Large intestine (tissue), 3 donors: ENCODE measurements around the gene GPR143. TPM values are rescaled to one million over a fixed set of nuclear protein-coding genes. Genes with fewer than 3 reads are reported as not detected.

Experiments used
- DNase-seq, 2 donors: peaks; one replicate each; pipeline versions ENCODE4 v3.0.0 to v3.0.0-alpha.2; 2013
- H3K27ac ChIP-seq: one replicate; pipeline ENCODE4 v1.5.1; 2013; ENCODE audit warnings: low read length
- H3K27me3 ChIP-seq: 2 replicates; pipeline ENCODE4 v1.6.1; 2013; ENCODE audit warnings: low read length; ENCODE audit not compliant: control insufficient read depth, insufficient read depth
- H3K36me3 ChIP-seq: 2 replicates; pipeline ENCODE4 v1.6.1; 2013; ENCODE audit warnings: low read length; ENCODE audit not compliant: control insufficient read depth, insufficient read depth
- H3K4me1 ChIP-seq: one replicate; pipeline ENCODE4 v1.6.1; 2013; ENCODE audit warnings: low read length; ENCODE audit not compliant: control insufficient read depth, insufficient read depth
- H3K4me3 ChIP-seq: one replicate; pipeline ENCODE4 v1.5.1; 2013; ENCODE audit warnings: low read length
- H3K9me3 ChIP-seq: one replicate; pipeline ENCODE4 v1.6.1; 2013; ENCODE audit warnings: mild to moderate bottlenecking, low read depth, low read length, moderate library complexity; ENCODE audit not compliant: control insufficient read depth
- WGBS: methylation state at CpG from one replicate; pipeline ENCODE4 v1.1.5; 2013; ENCODE audit warnings: low lambda C conversion rate; ENCODE audit not compliant: insufficient coverage; 5-methylcytosine and 5-hydroxymethylcytosine counted together
- polyA plus RNA-seq: library from polyadenylated mRNA; unstranded; fragments of 120-200 nt; gene quantifications from one replicate; pipeline ENCODE4 v1.2.1, GENCODE V29; 2013

The GPR143 gene
- polyA plus RNA-seq, 1 donor: 5.2 TPM

GRCh38 chrX:9789555-9789954 is 23.9 kb upstream of the GPR143 start:
- no CpG with 5 or more reads among the region's 5 CpGs for WGBS
- H3K36me3 ChIP-seq: no peaks in the 10 kb centered on the region
- no peak overlapping the region for H3K27ac ChIP-seq

DNA sequence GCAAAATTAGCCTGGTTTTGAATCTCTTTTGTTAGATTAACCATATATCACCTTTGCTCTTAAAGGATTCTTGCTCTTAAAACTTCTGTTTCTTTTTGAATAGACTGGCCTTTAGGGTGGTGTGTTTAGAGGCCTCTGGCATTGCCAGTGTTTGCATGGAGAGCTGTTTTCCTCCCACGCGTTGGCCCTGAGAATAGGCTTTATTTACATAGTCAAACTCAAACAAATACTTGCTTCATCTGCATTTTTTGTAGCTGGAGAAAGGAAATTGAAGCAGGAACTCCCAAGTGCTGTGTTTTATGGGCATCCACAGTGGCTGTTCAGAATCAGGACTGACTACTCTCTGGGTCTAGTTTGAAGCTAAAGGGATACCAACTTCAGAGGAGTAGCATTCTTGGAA is 23.3 kb upstream of the GPR143 start:
- Histone ChIP-seq H3K27ac (no peak overlapping the region), H3K4me1 (peaks cover 11% of the 10 kb centered on the region), H3K4me3 (no peak overlapping the region), H3K36me3 (no peaks in the 10 kb centered on the region), H3K9me3 (no peaks in the 10 kb centered on the region), H3K27me3 (peaks cover 4% of the 10 kb centered on the region)
- no CpG with 5 or more reads among the region's 2 CpGs for WGBS
- DNase-seq: no peak

More at GRCh38 chrX:9789555-9789954, 23.9 kb upstream of the GPR143 start:
- Histone ChIP-seq H3K4me1 (peaks cover 11% of the 10 kb centered on the region), H3K4me3 (no peak overlapping the region), H3K27me3 (peaks cover 4% of the 10 kb centered on the region), H3K9me3 (no peaks in the 10 kb centered on the region)
- no peak for DNase-seq

DNA sequence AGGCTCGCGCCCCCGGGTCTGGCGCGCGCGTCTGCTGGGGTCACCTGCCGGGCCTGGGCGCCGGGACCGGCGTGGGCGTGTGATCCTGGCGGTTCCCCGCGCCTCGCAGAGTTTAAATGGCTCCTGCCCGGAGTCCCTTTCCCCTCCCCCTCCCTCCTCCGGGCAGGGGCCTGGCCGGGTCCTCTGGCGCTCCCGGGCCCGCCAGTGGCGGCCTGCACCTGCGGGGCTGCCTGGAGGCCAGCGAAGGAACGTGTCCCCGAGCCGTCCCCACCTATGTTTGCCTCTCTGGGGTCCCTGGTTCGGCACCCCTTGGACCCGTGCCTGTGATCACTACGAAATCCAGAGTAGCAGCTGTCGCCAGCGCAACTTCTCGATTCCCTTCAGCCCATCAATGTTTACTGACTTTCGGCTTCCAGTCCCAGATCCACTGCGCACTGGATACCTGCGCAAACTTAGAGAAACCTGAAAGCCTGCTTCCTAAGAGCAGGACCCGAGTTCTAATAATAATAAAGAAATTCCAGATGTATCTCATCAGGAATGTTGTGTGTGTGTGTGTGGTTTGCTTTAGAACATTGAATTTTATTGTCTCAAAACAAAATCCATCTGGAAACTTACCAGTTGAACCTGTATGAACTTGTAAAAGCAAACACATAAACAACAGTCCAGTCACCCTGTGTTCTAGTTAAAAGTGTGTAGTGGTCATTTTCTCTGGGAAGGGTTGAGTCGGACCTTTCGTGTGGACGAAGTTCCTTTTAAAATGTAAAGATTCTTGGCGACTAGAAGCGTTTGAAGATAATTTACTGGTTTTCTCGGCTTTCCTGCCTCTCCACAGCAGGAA is 21.4 kb upstream of the GPR143 start:
- peak in 1 of 2 donors; percentile 51 for DNase-seq
- Histone ChIP-seq H3K4me1 (peaks cover 11% of the 10 kb centered on the region), H3K36me3 (no peaks in the 10 kb centered on the region), H3K27me3 (peaks cover 4% of the 10 kb centered on the region), H3K4me3 (peak overlapping the region; percentile 61), H3K9me3 (no peaks in the 10 kb centered on the region), H3K27ac (peak overlapping the region; percentile 59)
- WGBS: no CpG with 5 or more reads among the region's 45 CpGs

DNA sequence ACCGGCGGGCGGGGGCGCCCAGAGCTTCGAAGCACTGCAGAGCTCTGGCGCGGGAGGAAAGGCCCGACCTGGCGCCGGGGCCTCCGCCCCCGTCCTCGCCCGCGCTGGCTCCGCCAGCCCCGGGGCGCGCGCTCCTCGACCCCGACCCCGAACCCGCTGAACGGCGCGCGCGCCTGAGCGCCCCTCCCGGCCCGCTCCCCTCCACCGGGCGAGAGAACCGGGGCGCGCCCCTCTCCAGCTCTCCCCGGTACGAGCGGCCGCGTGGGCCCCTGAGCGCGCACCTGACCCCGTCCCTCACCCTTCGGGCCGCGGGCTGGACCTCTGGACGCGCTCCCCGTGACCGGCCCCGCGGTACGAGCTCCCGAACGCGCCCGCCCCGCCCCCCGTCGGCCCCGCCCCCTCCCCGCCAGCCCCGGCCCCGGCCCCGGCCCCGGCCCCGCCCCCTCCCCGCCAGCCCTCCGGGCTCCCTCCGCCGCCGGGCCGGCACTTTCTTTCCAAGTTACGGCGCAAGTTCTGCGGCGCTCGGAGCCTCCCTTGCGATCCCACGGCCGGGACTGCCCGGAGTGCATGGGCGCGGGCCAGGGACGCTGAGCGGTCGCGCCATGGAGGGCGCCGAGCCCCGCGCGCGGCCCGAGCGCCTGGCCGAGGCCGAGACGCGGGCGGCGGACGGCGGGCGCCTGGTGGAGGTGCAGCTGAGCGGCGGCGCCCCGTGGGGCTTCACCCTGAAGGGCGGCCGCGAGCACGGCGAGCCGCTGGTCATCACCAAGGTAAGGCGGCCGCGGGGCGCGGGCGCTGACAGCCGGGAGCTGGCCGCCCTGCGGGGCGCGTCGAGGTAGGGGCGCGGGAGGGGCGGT is 20.5 kb upstream of the GPR143 start, which contains the start of gene SHROOM2:
TSS of gene SHROOM2 (plus strand) at position 486 of the 854 bp plus-strand sequence. CDS start at position 603, 117 bp downstream.
- H3K4me1 ChIP-seq: peaks cover 11% of the 10 kb centered on the region
- H3K9me3 ChIP-seq: no peaks in the 10 kb centered on the region
- no peaks in the 10 kb centered on the region for H3K36me3 ChIP-seq
- H3K27me3 ChIP-seq: peaks cover 4% of the 10 kb centered on the region
- peak within 1 kb of the TSS; percentile 61 for H3K4me3 ChIP-seq
- DNase-seq: peak; percentile 24 to 53
- WGBS: no CpG with 5 or more reads among the region's 132 CpGs
- peak within 1 kb of the TSS; percentile 59 for H3K27ac ChIP-seq

GRCh38 chrX:9785254-9785943 is 19.8 kb upstream of the GPR143 start:
- Histone ChIP-seq H3K4me1 (peaks cover 11% of the 10 kb centered on the region), H3K27ac (peak overlapping the region; percentile 56), H3K36me3 (no peaks in the 10 kb centered on the region), H3K9me3 (no peaks in the 10 kb centered on the region), H3K4me3 (peak overlapping the region; percentile 43), H3K27me3 (peaks cover 4% of the 10 kb centered on the region)
- WGBS: no CpG with 5 or more reads among the region's 58 CpGs
- DNase-seq: peak; percentile 29 to 72

- DNase-seq: no peak
- H3K27ac ChIP-seq: no peak overlapping the region
- WGBS: no CpG with 5 or more reads among the region's 8 CpGs
These were observed 18.7 kb upstream of the GPR143 start for GRCh38 chrX:9784332-9784731.

DNA sequence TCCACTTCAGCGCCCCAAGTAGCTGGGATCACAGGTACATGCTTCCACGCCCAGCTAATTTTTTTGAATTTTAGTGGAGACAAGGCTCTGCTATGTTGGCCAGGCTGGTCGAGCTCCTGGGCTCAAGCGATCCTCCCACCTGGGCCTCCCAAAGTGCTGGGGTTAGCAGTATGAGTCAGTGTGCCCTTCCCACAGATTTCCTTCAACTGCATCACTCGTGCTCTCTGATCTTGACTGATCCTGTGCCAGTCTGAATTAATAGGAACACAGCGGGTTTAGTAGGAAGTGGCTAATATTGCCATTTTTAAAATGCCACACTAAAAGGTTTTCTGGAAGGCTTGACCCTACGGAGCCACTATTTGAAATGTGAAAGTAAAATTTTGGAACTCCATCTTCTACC is 16.3 kb upstream of the GPR143 start:
- Histone ChIP-seq H3K4me3 (no peak overlapping the region), H3K27me3 (peaks cover 4% of the 10 kb centered on the region), H3K36me3 (no peaks in the 10 kb centered on the region), H3K27ac (no peak overlapping the region), H3K4me1 (peaks cover 4% of the 10 kb centered on the region), H3K9me3 (no peaks in the 10 kb centered on the region)
- no peak for DNase-seq
- WGBS: no CpG with 5 or more reads among the region's 7 CpGs

More at GRCh38 chrX:9784332-9784731, 18.7 kb upstream of the GPR143 start:
- Histone ChIP-seq H3K9me3 (no peaks in the 10 kb centered on the region), H3K27me3 (peaks cover 4% of the 10 kb centered on the region), H3K4me3 (no peak overlapping the region), H3K4me1 (peaks cover 11% of the 10 kb centered on the region), H3K36me3 (no peaks in the 10 kb centered on the region)

DNA sequence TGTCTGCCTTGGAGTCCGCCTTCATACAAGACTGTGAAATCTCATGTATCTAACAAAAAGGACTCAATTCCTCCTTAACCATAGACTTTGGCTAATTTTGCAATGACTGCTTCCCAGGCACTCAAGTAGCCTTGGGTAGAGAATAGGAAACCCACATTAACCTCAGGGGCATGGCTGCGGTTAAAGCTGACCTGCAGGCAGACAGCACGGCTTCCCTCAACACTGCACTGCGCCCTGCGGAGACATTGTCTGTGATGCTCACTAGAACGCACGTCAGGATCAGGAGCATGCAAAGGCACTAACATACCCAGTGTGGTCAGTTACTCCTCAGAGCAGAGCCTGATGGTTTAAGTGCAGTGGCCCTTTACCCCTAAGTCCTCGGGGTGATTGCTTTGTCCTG is 10.3 kb upstream of the GPR143 start:
- no peak overlapping the region for H3K4me3 ChIP-seq
- no CpG with 5 or more reads among the region's 8 CpGs for WGBS

GRCh38 chrX:9772943-9773342 is 7.3 kb upstream of the GPR143 start:
- Histone ChIP-seq H3K4me1 (no peaks in the 10 kb centered on the region), H3K9me3 (no peaks in the 10 kb centered on the region), H3K27ac (no peak overlapping the region), H3K36me3 (no peaks in the 10 kb centered on the region), H3K4me3 (no peak overlapping the region), H3K27me3 (no peaks in the 10 kb centered on the region)
- no CpG with 5 or more reads among the region's 6 CpGs for WGBS
- DNase-seq: no peak

More for the DNA sequence above, 10.3 kb upstream of the GPR143 start:
- DNase-seq: no peak
- Histone ChIP-seq H3K9me3 (no peaks in the 10 kb centered on the region), H3K4me1 (no peaks in the 10 kb centered on the region), H3K27ac (no peak overlapping the region), H3K36me3 (no peaks in the 10 kb centered on the region), H3K27me3 (no peaks in the 10 kb centered on the region)

GRCh38 chrX:9770319-9770718 is 4.7 kb upstream of the GPR143 start:
- no peaks in the 10 kb centered on the region for H3K27me3 ChIP-seq
- no peak for DNase-seq
- no peak overlapping the region for H3K4me3 ChIP-seq
- WGBS: no CpG with 5 or more reads among the region's 1 CpG
- H3K36me3 ChIP-seq: no peaks in the 10 kb centered on the region
- no peaks in the 10 kb centered on the region for H3K4me1 ChIP-seq
- no peak overlapping the region for H3K27ac ChIP-seq
- H3K9me3 ChIP-seq: no peaks in the 10 kb centered on the region
